Fibroblast of pulmonary artery (primary cell): Measurements from ENCODE around the gene AKR7A2.

ENCODE experiments used
- DNase-seq: peaks from one replicate; pipeline ENCODE4 v3.0.0-alpha.2; 2010; ENCODE audit warnings: low read depth
- H3K4me3 ChIP-seq: replicated peaks from 2 replicates; pipeline ENCODE4 v1.5.1; 2011; ENCODE audit warnings: low read depth, mild to moderate bottlenecking, control low read depth, low read length, moderate library complexity
- TF ChIP-seq, protein P1 (sequence below): IDR thresholded peaks from 2 replicates; pipeline ENCODE4 v1.5.1; 2011; ENCODE audit warnings: mild to moderate bottlenecking, control low read depth, low read length, inconsistent platforms; ENCODE audit errors: missing control alignments

Gene AKR7A2

GRCh38 chr1:19311503-19311930 lies 427 bp downstream of the AKR7A2 start:
- TF ChIP-seq, protein P1, sequence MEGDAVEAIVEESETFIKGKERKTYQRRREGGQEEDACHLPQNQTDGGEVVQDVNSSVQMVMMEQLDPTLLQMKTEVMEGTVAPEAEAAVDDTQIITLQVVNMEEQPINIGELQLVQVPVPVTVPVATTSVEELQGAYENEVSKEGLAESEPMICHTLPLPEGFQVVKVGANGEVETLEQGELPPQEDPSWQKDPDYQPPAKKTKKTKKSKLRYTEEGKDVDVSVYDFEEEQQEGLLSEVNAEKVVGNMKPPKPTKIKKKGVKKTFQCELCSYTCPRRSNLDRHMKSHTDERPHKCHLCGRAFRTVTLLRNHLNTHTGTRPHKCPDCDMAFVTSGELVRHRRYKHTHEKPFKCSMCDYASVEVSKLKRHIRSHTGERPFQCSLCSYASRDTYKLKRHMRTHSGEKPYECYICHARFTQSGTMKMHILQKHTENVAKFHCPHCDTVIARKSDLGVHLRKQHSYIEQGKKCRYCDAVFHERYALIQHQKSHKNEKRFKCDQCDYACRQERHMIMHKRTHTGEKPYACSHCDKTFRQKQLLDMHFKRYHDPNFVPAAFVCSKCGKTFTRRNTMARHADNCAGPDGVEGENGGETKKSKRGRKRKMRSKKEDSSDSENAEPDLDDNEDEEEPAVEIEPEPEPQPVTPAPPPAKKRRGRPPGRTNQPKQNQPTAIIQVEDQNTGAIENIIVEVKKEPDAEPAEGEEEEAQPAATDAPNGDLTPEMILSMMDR, result no peak
- peak overlapping the region; percentile 75 for H3K4me3 ChIP-seq
- no peak for DNase-seq

DNA sequence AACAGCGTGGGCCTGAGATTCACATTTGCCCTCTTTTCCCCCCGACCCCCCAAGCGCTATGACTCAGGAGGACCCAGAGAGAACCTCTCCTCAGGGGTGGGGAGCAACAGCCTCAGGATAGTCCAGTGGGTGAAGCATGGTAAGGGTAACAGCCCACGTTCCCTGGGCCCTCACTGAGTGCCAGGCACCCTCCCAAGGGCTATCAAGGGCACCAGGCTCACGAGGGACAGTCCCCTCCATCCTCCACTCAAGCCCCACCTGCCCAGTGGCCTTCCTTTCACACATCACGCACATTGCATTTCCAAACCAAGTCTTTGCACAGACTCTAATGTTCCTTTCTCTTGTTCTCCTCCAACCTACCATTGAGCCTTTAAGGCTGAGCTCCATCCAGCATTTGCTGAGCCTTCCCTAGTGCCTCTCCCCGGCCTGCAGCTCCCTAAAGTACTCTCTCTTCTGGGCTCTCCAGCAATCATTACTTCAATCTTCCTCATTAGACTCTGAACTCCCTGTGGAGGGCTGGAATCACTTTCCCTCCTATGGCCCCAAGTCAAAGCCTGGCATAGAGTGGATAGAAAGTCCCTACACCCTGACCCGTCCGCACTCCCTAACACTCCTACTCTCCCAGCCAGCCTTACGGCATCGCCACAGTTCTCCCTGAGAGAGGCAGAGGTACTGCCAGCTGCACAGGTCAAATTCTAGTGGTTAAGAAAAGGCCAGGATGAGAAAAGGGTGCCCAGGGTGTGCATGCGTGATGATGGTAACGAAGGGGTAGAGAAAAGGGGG lies 1.0 kb downstream of the AKR7A2 start:
- no peak for DNase-seq
- H3K4me3 ChIP-seq, result peak overlapping the region; percentile 75
- TF ChIP-seq, protein P1, result no peak

DNA sequence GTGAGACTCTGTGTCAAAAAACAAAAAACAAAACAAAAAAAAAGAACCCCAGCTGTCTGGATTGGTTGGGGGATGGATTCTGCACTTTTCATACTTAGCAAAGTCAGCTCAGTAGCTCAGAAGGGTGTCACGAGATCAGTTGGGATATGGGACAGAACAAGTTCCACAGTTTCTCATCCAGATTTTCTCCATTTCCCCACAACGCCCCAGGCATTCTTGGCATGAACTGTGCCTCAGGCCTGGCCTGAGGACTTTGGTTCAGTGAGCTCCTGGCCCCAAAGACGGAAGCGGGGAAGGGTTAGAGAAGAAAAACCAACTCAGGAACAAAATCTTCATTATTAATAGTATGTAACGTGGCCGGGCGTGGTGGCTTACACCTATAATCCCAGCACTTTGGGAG lies 1.9 kb downstream of the AKR7A2 start:
- no peak overlapping the region for H3K4me3 ChIP-seq
- TF ChIP-seq, protein P1, result no peak
- DNase-seq, result no peak

DNA sequence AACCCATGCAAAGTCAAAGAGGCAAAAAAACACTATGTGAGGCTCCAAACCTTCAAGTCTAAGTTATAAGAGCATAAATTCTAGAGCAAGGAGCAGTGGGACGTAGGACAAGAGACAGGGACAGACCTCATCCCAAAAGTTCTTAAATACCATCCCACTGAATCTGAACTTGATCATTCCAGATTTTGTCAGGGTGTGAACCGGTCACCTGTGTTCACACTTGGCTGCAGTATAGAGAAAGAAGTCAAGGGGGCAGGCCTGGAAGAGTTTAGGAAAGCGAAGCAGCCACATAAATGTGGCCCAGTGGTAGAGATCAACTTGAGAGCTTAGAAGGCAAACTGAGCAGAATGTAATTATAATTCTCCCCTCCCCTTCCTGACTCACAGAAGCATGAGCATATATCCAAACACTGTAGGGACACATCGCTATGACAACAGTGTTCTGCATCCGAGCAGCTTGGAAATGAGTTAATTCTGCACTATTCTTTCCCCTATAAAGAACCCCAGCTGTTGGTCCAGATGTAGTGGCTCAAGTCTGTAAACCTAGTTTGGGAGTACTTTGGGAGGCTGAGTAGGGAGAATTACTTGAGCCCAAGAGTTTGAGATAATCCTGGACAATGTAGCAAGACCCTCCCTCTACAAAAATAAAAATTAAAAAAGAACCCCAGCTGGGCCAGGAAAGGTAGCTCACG lies 2.7 kb downstream of the AKR7A2 start:
- peak; percentile 54 for DNase-seq
- TF ChIP-seq, protein P1, result no peak
- no peak overlapping the region for H3K4me3 ChIP-seq

GRCh38 chr1:19308509-19308907 lies 3.4 kb downstream of the AKR7A2 start:
- TF ChIP-seq, protein P1, result no peak
- H3K4me3 ChIP-seq, result no peak overlapping the region
- no peak for DNase-seq

- TF ChIP-seq, protein P1, result no peak
- no peak overlapping the region for H3K4me3 ChIP-seq
- no peak for DNase-seq
Observed at GRCh38 chr1:19307794-19308508, 4.0 kb downstream of the AKR7A2 start.
